Left ventricle myocardium inferior (tissue), 1 donor: ENCODE data around the gene TEX53. TPM values are rescaled to one million over a fixed set of nuclear protein-coding genes. Genes with fewer than 3 reads are reported as not detected.

Experiments used
- DNase-seq: peaks from one replicate; pipeline ENCODE4 v3.0.0-alpha.2; 2020
- H3K27ac ChIP-seq: fragments of 200-600 bp; replicated peaks from 2 replicates; pipeline ENCODE4 v1.8.0; 2021
- H3K27me3 ChIP-seq: fragments of 200-600 bp; 2 replicates; pipeline ENCODE4 v1.8.0; 2021; ENCODE audit warnings: low read depth
- H3K36me3 ChIP-seq: fragments of 200-600 bp; 2 replicates; pipeline ENCODE4 v1.8.0; 2021
- H3K4me1 ChIP-seq: fragments of 200-600 bp; 2 replicates; pipeline ENCODE4 v1.8.0; 2021
- H3K4me3 ChIP-seq: fragments of 200-600 bp; 2 replicates; pipeline ENCODE4 v1.8.0; 2021; ENCODE audit warnings: mild to moderate bottlenecking, moderate library complexity
- H3K9me3 ChIP-seq: fragments of 200-600 bp; replicated peaks from 2 replicates; pipeline ENCODE4 v1.8.0; 2021
- CTCF ChIP-seq: fragments of 200-600 bp; IDR thresholded peaks from 2 replicates; pipeline ENCODE4 v1.8.0; 2021; ENCODE audit warnings: antibody characterized with exemption, mild to moderate bottlenecking, borderline replicate concordance
- intact Hi-C: fragments of 100-400 bp; cut with micrococcal nuclease; formaldehyde crosslinking; loops from one replicate; pipeline ENCODE4 v1.11.0; 2022
- total RNA-seq: library from RNA; stranded (reverse); fragmentation: NEBNext Ultra II Directional; extraction: Animal tissue kit (Norgen Biotek cat#: 25700); gene quantifications from one replicate; pipeline ENCODE4 v1.2.1, GENCODE V29; 2021
- donor health status: DM: no; HTN: yes; CAD: no; lungs with severe emphysema.

TEX53 gene
- total RNA-seq, 1 donor from 2014 or later: not detected

GRCh38 chr9:114621561-114621960 is 36.0 kb downstream of the TEX53 start:
- Histone ChIP-seq H3K27ac (no peak overlapping the region), H3K27me3 (no peaks in the 10 kb centered on the region), H3K4me1 (peaks cover 10% of the 10 kb centered on the region), H3K36me3 (peaks cover 9% of the 10 kb centered on the region), H3K4me3 (no peak overlapping the region), H3K9me3 (no peaks in the 10 kb centered on the region)
- TF ChIP-seq CTCF: no peak
- intact Hi-C loops: no loop called here
- no peak for DNase-seq

- DNase-seq: no peak
- Histone ChIP-seq H3K9me3 (no peaks in the 10 kb centered on the region), H3K4me3 (peak overlapping the region; percentile 24), H3K4me1 (peaks cover 10% of the 10 kb centered on the region), H3K27ac (peak overlapping the region; percentile 33), H3K36me3 (peaks cover 6% of the 10 kb centered on the region), H3K27me3 (no peaks in the 10 kb centered on the region)
- intact Hi-C loops: no loop called here
- no peak for TF ChIP-seq CTCF
Observed at GRCh38 chr9:114619191-114619761, 38.3 kb downstream of the TEX53 start.

GRCh38 chr9:114616684-114617520 is 40.7 kb downstream of the TEX53 start:
- no peak for TF ChIP-seq CTCF
- intact Hi-C loops: no loop called here
- peaks cover 9% of the 10 kb centered on the region for H3K4me1 ChIP-seq
- H3K36me3 ChIP-seq: peaks cover 6% of the 10 kb centered on the region
- no peaks in the 10 kb centered on the region for H3K9me3 ChIP-seq
- peak; percentile 67 for DNase-seq
- no peak overlapping the region for H3K4me3 ChIP-seq
- peak overlapping the region; percentile 5 for H3K27ac ChIP-seq
- no peaks in the 10 kb centered on the region for H3K27me3 ChIP-seq

- no peak for DNase-seq
- Histone ChIP-seq H3K4me3 (no peak overlapping the region), H3K36me3 (peaks cover 6% of the 10 kb centered on the region), H3K4me1 (peaks cover 15% of the 10 kb centered on the region), H3K27me3 (no peaks in the 10 kb centered on the region), H3K9me3 (no peaks in the 10 kb centered on the region), H3K27ac (no peak overlapping the region)
- TF ChIP-seq CTCF: no peak
- intact Hi-C loops: no loop called here
Observed at GRCh38 chr9:114614373-114614772, 43.2 kb downstream of the TEX53 start.

GRCh38 chr9:114613919-114614318 is 43.7 kb downstream of the TEX53 start:
- peaks cover 6% of the 10 kb centered on the region for H3K36me3 ChIP-seq
- no peaks in the 10 kb centered on the region for H3K9me3 ChIP-seq
- H3K4me3 ChIP-seq: no peak overlapping the region
- no peak for TF ChIP-seq CTCF
- H3K27ac ChIP-seq: no peak overlapping the region
- H3K4me1 ChIP-seq: peaks cover 15% of the 10 kb centered on the region
- DNase-seq: no peak
- intact Hi-C loops: no loop called here
- H3K27me3 ChIP-seq: no peaks in the 10 kb centered on the region
